NCI-H510A treated with DMSO at 0.1 percent for 48 hours (cell line): ENCODE data around the gene PASK.

Experiments
- DNase-seq: peaks from one replicate; lab custom pipeline; 2025; lab: John Stamatoyannopoulos, UW

Gene PASK

GRCh38 chr2:241065355-241065803 lies 83.9 kb downstream of the PASK start:
- peak; percentile 54 for DNase-seq

- DNase-seq: no peak
Observed at GRCh38 chr2:241064802-241065354, 84.4 kb downstream of the PASK start.

- DNase-seq: peak; percentile 79
Observed at GRCh38 chr2:241064008-241064801, 85.1 kb downstream of the PASK start.

GRCh38 chr2:241063587-241063986 lies 85.7 kb downstream of the PASK start:
- DNase-seq: no peak

- DNase-seq: no peak
Observed at GRCh38 chr2:241063093-241063551, 86.2 kb downstream of the PASK start.

- no peak for DNase-seq
Observed at GRCh38 chr2:241062389-241063092, 86.7 kb downstream of the PASK start.

- no peak for DNase-seq
Observed at GRCh38 chr2:241061275-241061674, 88.0 kb downstream of the PASK start.
